H9 (cell line): ENCODE results near the gene MRPL30. TPM values are rescaled to one million over a fixed set of nuclear protein-coding genes. Genes with fewer than 3 reads are reported as not detected.

Source experiments
- DNase-seq: peaks from one replicate; pipeline ENCODE4 v3.0.0-alpha.2; 2017
- H2AFZ ChIP-seq: one replicate; pipeline ENCODE4 v1.6.1; 2013; ENCODE audit warnings: mild to moderate bottlenecking, low read length, control low read depth, moderate library complexity
- H2AK5ac ChIP-seq: 2 replicates; pipeline ENCODE4 v1.6.1; 2013; ENCODE audit warnings: low read length, control low read depth, mixed read lengths; ENCODE audit not compliant: insufficient read length
- H2BK120ac ChIP-seq: one replicate; pipeline ENCODE4 v1.6.1; 2013; ENCODE audit warnings: low read depth, mild to moderate bottlenecking, low read length, control low read depth, inconsistent platforms; ENCODE audit not compliant: poor library complexity, severe bottlenecking
- H2BK12ac ChIP-seq: 2 replicates; pipeline ENCODE4 v1.6.1; 2013; ENCODE audit warnings: low read length, control low read depth, mixed read lengths, low read depth; ENCODE audit not compliant: insufficient read length
- H2BK15ac ChIP-seq: 2 replicates; pipeline ENCODE4 v1.6.1; 2013; ENCODE audit warnings: low read depth, low read length, control low read depth
- H2BK20ac ChIP-seq: one replicate; pipeline ENCODE4 v1.6.1; 2013; ENCODE audit warnings: low read depth, mild to moderate bottlenecking, low read length, control low read depth, inconsistent platforms; ENCODE audit not compliant: poor library complexity, severe bottlenecking
- H2BK5ac ChIP-seq: 2 replicates; pipeline ENCODE4 v1.6.1; 2013; ENCODE audit warnings: low read length, control low read depth, mixed read lengths; ENCODE audit not compliant: insufficient read length
- H3K14ac ChIP-seq: 2 replicates; pipeline ENCODE4 v1.6.1; 2013; ENCODE audit warnings: low read length, control low read depth; ENCODE audit not compliant: insufficient read depth
- H3K18ac ChIP-seq: 2 replicates; pipeline ENCODE4 v1.6.1; 2013; ENCODE audit warnings: low read depth, mild to moderate bottlenecking, mixed read lengths, low read length, control low read depth; ENCODE audit not compliant: insufficient read length
- H3K23ac ChIP-seq: 2 replicates; pipeline ENCODE4 v1.6.1; 2013; ENCODE audit warnings: low read length, control low read depth, mixed read lengths, low read depth; ENCODE audit not compliant: insufficient read length
- H3K23me2 ChIP-seq: 2 replicates; pipeline ENCODE4 v1.6.1; 2013; ENCODE audit warnings: low read depth, mild to moderate bottlenecking, mixed read lengths, low read length, control low read depth; ENCODE audit not compliant: insufficient read length, poor library complexity, severe bottlenecking
- H3K27ac ChIP-seq: 2 replicates; pipeline ENCODE4 v1.5.1; 2013; ENCODE audit warnings: low read length, control low read depth, mixed read lengths, low read depth; ENCODE audit not compliant: insufficient read length
- H3K27me3 ChIP-seq: 2 replicates; pipeline ENCODE4 v1.6.1; 2013; ENCODE audit warnings: low read length, control low read depth, inconsistent platforms; ENCODE audit not compliant: insufficient read depth
- H3K4ac ChIP-seq: 2 replicates; pipeline ENCODE4 v1.6.1; 2013; ENCODE audit warnings: low read depth, mild to moderate bottlenecking, control low read depth, inconsistent platforms, low read length, moderate library complexity
- H3K4me1 ChIP-seq: 2 replicates; pipeline ENCODE4 v1.6.1; 2013; ENCODE audit warnings: low read length, control low read depth, inconsistent platforms; ENCODE audit not compliant: insufficient read depth
- H3K4me2 ChIP-seq: 2 replicates; pipeline ENCODE4 v1.6.1; 2013; ENCODE audit warnings: low read length, control low read depth, mixed read lengths; ENCODE audit not compliant: insufficient read length, insufficient read depth
- H3K56ac ChIP-seq: 2 replicates; pipeline ENCODE4 v1.6.1; 2013; ENCODE audit warnings: low read depth, mild to moderate bottlenecking, mixed read lengths, low read length, control low read depth; ENCODE audit not compliant: insufficient read length
- H3K79me1 ChIP-seq: 2 replicates; pipeline ENCODE4 v1.6.1; 2013; ENCODE audit warnings: low read depth, mild to moderate bottlenecking, moderate library complexity, low read length, control low read depth, inconsistent platforms; ENCODE audit not compliant: insufficient read depth, poor library complexity, severe bottlenecking
- H3K79me2 ChIP-seq: 2 replicates; pipeline ENCODE4 v1.6.1; 2013; ENCODE audit warnings: low read length, control low read depth, inconsistent platforms; ENCODE audit not compliant: insufficient read depth
- H3K9ac ChIP-seq: 2 replicates; pipeline ENCODE4 v1.6.1; 2013; ENCODE audit warnings: low read length, control low read depth, mixed read lengths; ENCODE audit not compliant: insufficient read length; ENCODE audit errors: extremely low read depth
- H3K9me3 ChIP-seq: one replicate; pipeline ENCODE4 v1.6.1; 2013; ENCODE audit warnings: low read depth, low read length, inconsistent platforms; ENCODE audit not compliant: control insufficient read depth
- H3T11ph ChIP-seq: one replicate; pipeline ENCODE4 v1.6.1; 2013; ENCODE audit warnings: mild to moderate bottlenecking, low read length, control low read depth, inconsistent platforms
- H4K20me1 ChIP-seq: one replicate; pipeline ENCODE4 v1.6.1; 2013; ENCODE audit not compliant: control insufficient read depth, insufficient read length, insufficient read depth
- H4K5ac ChIP-seq: 2 replicates; pipeline ENCODE4 v1.6.1; 2013; ENCODE audit warnings: low read depth, mild to moderate bottlenecking, mixed read lengths, low read length, control low read depth; ENCODE audit not compliant: insufficient read length
- H4K8ac ChIP-seq: replicated peaks from 2 replicates; pipeline ENCODE4 v1.6.1; 2013; ENCODE audit warnings: low read length, control low read depth, mixed read lengths, low read depth; ENCODE audit not compliant: insufficient read length
- H4K91ac ChIP-seq: 2 replicates; pipeline ENCODE4 v1.6.1; 2013; ENCODE audit warnings: low read depth, mild to moderate bottlenecking, moderate library complexity, mixed read lengths, low read length, control low read depth; ENCODE audit not compliant: insufficient read length
- H3K27ac Mint-ChIP-seq, 3 experiments: 2 replicates in 2 of 3; 3 replicates in 1 of 3; pipeline ENCODE4 v1.8.0; 2020 to 2021; ENCODE audit warnings: mixed read lengths in 3 of 3, mild to moderate bottlenecking in 1 of 3, moderate library complexity in 1 of 3
- H3K27me3 Mint-ChIP-seq: 2 replicates; pipeline ENCODE4 v1.8.0; 2021; ENCODE audit warnings: low read depth, mild to moderate bottlenecking, moderate library complexity, mixed read lengths
- H3K36me3 Mint-ChIP-seq, 3 experiments: 2 replicates in 2 of 3; 3 replicates in 1 of 3; pipeline ENCODE4 v1.8.0; 2020 to 2021; ENCODE audit warnings: low read depth in 3 of 3, mixed read lengths in 3 of 3; ENCODE audit not compliant: insufficient read depth in 1 of 3
- H3K4me1 Mint-ChIP-seq, 2 experiments: 2 replicates each; pipeline ENCODE4 v1.8.0; 2020; ENCODE audit warnings: mixed read lengths in 2 of 2
- H3K4me3 Mint-ChIP-seq, 2 experiments: 2 replicates in 1 of 2; 3 replicates in 1 of 2; pipeline ENCODE4 v1.8.0; 2020 to 2021; ENCODE audit warnings: mild to moderate bottlenecking in 2 of 2, mixed read lengths in 2 of 2, moderate library complexity in 1 of 2
- H3K9me3 Mint-ChIP-seq, 2 experiments: 2 replicates in 1 of 2; 3 replicates in 1 of 2; pipeline ENCODE4 v1.8.0; 2020; ENCODE audit warnings: mild to moderate bottlenecking in 2 of 2, mixed read lengths in 2 of 2, moderate library complexity in 1 of 2
- CTCF ChIP-seq: fragments of 200-600 bp; sonication (generic); conservative IDR thresholded peaks from 3 replicates; pipeline ENCODE4 v1.8.0; 2021; ENCODE audit warnings: antibody characterized with exemption, mild to moderate bottlenecking
- WGBS: extraction: QIAGEN DNeasy Blood & Tissue Kit; methylation state at CpG from one replicate; pipeline ENCODE4 v1.1.7; 2013; ENCODE audit warnings: missing lambda C conversion rate, low lambda C conversion rate, mixed read lengths; ENCODE audit not compliant: insufficient read length; ENCODE audit errors: extremely low coverage; 5-methylcytosine and 5-hydroxymethylcytosine counted together
- total RNA-seq: library from RNA; stranded (reverse); gene quantifications from 2 replicates; pipeline ENCODE4 v1.2.1, GENCODE V29; 2021

MRPL30 gene
- total RNA-seq, 1 experiment from 2014 or later, result 50.8 TPM

GRCh38 chr2:99216096-99216495 lies 35.1 kb downstream of the MRPL30 start:
- Mint-ChIP-seq H3K36me3 (peaks cover 0 to 5% (median 5%) of the 10 kb centered on the region in 3 experiments; a peak in 3 of 7 replicates), H3K27me3 (no peaks in the 10 kb centered on the region), H3K4me3 (no peak overlapping the region), H3K9me3 (no peaks in the 10 kb centered on the region), H3K4me1 (no peaks in the 10 kb centered on the region), H3K27ac (no peak overlapping the region)
- Histone ChIP-seq H3K4me1 (no peaks in the 10 kb centered on the region), H3K18ac (no peak overlapping the region), H3K27ac (no peak overlapping the region), H4K5ac (no peak overlapping the region), H3K23ac (no peak overlapping the region), H2BK12ac (no peak overlapping the region), H3K14ac (no peak overlapping the region), H2BK120ac (no peak overlapping the region), H3K9ac (no peak overlapping the region), H3T11ph (no peak overlapping the region), H2AFZ (no peak overlapping the region), H3K79me1 (no peaks in the 10 kb centered on the region), H3K23me2 (no peaks in the 10 kb centered on the region), H2BK20ac (no peak overlapping the region), H3K79me2 (no peaks in the 10 kb centered on the region), H3K4ac (no peak overlapping the region), H3K9me3 (no peaks in the 10 kb centered on the region), H2BK5ac (no peak overlapping the region), H3K27me3 (no peaks in the 10 kb centered on the region), H2AK5ac (no peak overlapping the region), H4K91ac (no peak overlapping the region), H3K56ac (no peak overlapping the region), H4K20me1 (no peaks in the 10 kb centered on the region), H2BK15ac (no peak overlapping the region), H3K4me2 (no peak overlapping the region), H4K8ac (no peak overlapping the region)
- TF ChIP-seq CTCF, result no peak
- WGBS, result no CpG with 5 or more reads among the region's 2 CpGs
- DNase-seq, result no peak
